HEK293T (cell line): ENCODE measurements around the gene THRB.

Source experiments
- BHLHE40 ChIP-seq: fragments of 450-650 bp; IDR thresholded peaks from 2 replicates; pipeline ENCODE4 v1.6.1; 2016; ENCODE audit warnings: mild to moderate bottlenecking, moderate library complexity, borderline replicate concordance
- ELF4 ChIP-seq: fragments of 450-650 bp; IDR thresholded peaks from 2 replicates; pipeline ENCODE4 v1.6.1; 2017; ENCODE audit warnings: antibody characterized with exemption
- FOXA1 ChIP-seq: fragments of 450-650 bp; IDR thresholded peaks from 2 replicates; pipeline ENCODE4 v1.6.1; 2016; ENCODE audit warnings: mild to moderate bottlenecking
- FOXK2 ChIP-seq: fragments of 450-650 bp; IDR thresholded peaks from 2 replicates; pipeline ENCODE4 v1.6.1; 2016; ENCODE audit warnings: mild to moderate bottlenecking
- FOXM1 ChIP-seq: fragments of 450-650 bp; IDR thresholded peaks from 2 replicates; pipeline ENCODE4 v1.6.1; 2017; ENCODE audit warnings: mild to moderate bottlenecking, borderline replicate concordance
- L3MBTL2 ChIP-seq: fragments of 450-650 bp; conservative IDR thresholded peaks from 2 replicates; pipeline ENCODE4 v1.6.1; 2016; ENCODE audit warnings: mild to moderate bottlenecking
- LEF1 ChIP-seq: fragments of 450-650 bp; IDR thresholded peaks from 2 replicates; pipeline ENCODE4 v1.6.1; 2017; ENCODE audit warnings: mild to moderate bottlenecking, borderline replicate concordance
- PKNOX1 ChIP-seq: fragments of 450-650 bp; IDR thresholded peaks from 2 replicates; pipeline ENCODE4 v1.6.1; 2016
- SP1 ChIP-seq: fragments of 450-650 bp; IDR thresholded peaks from 2 replicates; pipeline ENCODE4 v1.6.1; 2017

- no peak for TF ChIP-seq FOXM1
- no peak for TF ChIP-seq L3MBTL2
- TF ChIP-seq SP1: no peak
- TF ChIP-seq ELF4: no peak
- no peak for TF ChIP-seq BHLHE40
- TF ChIP-seq PKNOX1: no peak
- TF ChIP-seq FOXA1: no peak
- no peak for TF ChIP-seq LEF1
- no peak for TF ChIP-seq FOXK2
Measured at GRCh38 chr3:24264011-24264410, 230.6 kb downstream of the THRB start.
